ENCODE data around the gene BSN.

The BSN gene

DNA sequence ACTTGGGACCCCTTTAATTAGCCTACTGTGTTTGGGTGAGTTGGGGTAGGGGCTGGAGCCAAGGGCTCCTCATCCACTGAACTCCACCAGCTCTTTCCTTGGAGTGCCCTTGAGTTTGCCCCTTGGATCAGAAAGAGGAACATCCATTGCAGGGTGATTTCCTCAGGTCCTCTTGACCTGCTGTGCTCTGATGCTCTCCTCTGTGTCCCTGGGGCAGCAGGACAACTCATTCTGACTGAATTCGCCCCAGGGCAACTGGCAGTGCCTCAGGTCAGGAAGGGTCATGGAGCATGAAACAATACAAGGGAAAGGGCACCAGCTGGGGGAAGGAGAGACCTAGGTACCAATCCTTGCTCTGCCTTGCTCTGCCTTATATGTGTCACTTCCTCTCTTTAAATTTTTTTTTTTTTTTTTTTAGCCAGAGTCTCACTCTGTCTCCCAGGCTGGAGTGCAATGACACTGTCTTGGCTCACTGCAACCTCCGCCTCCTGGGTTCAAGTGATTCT, 47.8 kb downstream of the BSN start:
- no peak for TF ChIP-seq ZFX (IDR thresholded peaks at IDR 0.05; ENCODE audit: borderline replicate concordance)
- TF ChIP-seq, protein P1, sequence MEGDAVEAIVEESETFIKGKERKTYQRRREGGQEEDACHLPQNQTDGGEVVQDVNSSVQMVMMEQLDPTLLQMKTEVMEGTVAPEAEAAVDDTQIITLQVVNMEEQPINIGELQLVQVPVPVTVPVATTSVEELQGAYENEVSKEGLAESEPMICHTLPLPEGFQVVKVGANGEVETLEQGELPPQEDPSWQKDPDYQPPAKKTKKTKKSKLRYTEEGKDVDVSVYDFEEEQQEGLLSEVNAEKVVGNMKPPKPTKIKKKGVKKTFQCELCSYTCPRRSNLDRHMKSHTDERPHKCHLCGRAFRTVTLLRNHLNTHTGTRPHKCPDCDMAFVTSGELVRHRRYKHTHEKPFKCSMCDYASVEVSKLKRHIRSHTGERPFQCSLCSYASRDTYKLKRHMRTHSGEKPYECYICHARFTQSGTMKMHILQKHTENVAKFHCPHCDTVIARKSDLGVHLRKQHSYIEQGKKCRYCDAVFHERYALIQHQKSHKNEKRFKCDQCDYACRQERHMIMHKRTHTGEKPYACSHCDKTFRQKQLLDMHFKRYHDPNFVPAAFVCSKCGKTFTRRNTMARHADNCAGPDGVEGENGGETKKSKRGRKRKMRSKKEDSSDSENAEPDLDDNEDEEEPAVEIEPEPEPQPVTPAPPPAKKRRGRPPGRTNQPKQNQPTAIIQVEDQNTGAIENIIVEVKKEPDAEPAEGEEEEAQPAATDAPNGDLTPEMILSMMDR (IDR thresholded peaks at IDR 0.05): no peak
- H3K27ac ChIP-seq: no peak overlapping the region

GRCh38 chr3:49602877-49603411, 48.7 kb downstream of the BSN start:
- TF ChIP-seq, protein P1 (IDR thresholded peaks at IDR 0.05): no peak
- no peak for TF ChIP-seq ZFX (IDR thresholded peaks at IDR 0.05; ENCODE audit: borderline replicate concordance)
- H3K27ac ChIP-seq: no peak overlapping the region

GRCh38 chr3:49606427-49606826, 52.1 kb downstream of the BSN start:
- TF ChIP-seq, protein P1 (IDR thresholded peaks at IDR 0.05): no peak
- TF ChIP-seq ZFX (IDR thresholded peaks at IDR 0.05; ENCODE audit: borderline replicate concordance): no peak
- no peak overlapping the region for H3K27ac ChIP-seq

DNA sequence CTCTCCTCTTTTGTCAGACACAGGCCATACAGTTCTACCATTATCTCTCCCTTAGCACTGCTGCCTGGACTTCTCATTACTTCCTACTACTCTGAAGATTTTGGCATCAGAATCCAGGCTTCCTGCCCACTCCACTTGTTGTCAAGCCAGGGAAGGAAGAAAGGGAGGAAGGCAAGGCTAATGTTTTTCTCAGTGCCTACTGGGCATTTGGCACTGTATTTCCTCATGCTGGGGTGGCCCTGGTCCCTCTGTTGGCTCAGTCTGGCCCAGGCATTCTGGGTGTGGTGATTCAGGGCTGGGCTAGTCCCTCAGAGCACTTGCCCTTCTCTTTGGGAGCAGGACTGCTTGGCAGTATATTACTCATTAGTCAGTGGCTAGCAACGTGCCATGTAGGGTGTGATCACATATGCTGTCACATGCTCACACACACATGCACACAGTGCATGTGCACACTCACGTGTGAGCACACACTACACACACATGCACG, 52.9 kb downstream of the BSN start:
- TF ChIP-seq ZFX (IDR thresholded peaks at IDR 0.05; ENCODE audit: borderline replicate concordance): no peak
- TF ChIP-seq, protein P1 (IDR thresholded peaks at IDR 0.05): no peak
- H3K27ac ChIP-seq: no peak overlapping the region

DNA sequence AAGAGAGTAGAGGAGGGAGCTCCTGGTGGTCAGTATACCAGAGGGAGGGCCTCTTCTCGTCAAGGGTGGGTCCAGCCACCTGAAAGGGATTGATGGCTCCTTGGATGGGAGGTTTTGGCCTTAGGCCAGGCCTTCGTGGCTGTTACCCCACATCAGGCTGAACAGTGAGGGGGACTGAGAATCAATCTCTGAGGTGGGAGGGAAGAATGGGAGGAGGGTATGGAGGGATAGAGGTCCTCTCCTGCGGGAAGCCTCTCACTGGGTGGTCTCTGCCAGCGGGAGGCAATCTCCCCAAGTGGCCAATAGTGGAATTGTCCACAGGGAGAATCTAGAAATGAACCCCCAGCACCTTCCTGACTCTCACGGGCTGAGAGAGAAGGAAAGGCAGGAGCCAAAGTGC, 53.5 kb downstream of the BSN start:
- TF ChIP-seq, protein P1 (IDR thresholded peaks at IDR 0.05): peak; percentile 34
- TF ChIP-seq ZFX (IDR thresholded peaks at IDR 0.05; ENCODE audit: borderline replicate concordance): no peak
- no peak overlapping the region for H3K27ac ChIP-seq

DNA sequence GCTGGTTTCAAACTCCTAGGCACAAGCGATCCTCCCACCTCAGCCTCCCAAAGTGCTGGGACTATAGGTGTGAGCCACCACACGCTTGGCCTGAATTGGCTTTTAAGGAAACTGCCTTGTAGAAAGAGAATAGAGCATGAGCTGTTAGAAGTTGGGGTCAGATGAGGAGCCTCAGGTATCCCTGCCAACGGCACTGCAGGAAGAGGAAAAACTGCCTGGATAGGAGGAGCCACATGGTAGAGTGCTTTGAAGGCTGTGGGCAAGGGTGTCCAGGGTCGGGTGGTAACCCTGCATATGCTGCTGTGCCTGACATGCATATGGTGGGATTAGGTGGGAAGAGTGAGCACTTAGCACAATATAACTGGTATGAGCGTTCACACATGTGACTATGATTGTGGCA, 55.0 kb downstream of the BSN start:
- no peak overlapping the region for H3K27ac ChIP-seq
- TF ChIP-seq, protein P1 (IDR thresholded peaks at IDR 0.05): no peak
- TF ChIP-seq ZFX (IDR thresholded peaks at IDR 0.05; ENCODE audit: borderline replicate concordance): no peak

DNA sequence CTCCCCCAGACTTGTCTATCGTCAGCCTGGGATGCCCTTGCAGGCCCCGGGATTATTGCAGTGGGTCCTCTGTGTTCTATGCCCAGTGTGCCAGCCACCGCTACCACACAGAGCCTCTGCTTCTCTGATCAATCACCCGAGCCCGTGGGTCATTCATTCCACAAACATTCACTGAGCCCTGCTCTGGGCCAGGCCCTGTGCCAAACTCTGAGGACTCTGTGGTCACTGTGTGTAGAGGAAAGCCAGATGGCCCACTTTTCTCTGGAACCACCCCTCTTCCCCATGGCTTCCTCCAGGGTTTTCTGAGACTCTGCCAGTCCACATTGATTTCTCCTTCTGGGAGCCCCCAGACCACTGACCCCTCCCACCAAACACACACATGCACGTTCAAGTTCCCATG, 55.5 kb downstream of the BSN start:
- no peak for TF ChIP-seq ZFX (IDR thresholded peaks at IDR 0.05; ENCODE audit: borderline replicate concordance)
- TF ChIP-seq, protein P1 (IDR thresholded peaks at IDR 0.05): no peak
- no peak overlapping the region for H3K27ac ChIP-seq

Data from 22Rv1 (cell line).